Measurements from ENCODE around the gene MFSD11. TPM values are rescaled to one million over a fixed set of nuclear protein-coding genes. Genes with fewer than 3 reads are reported as not detected.
"Not testable (repeated sequence)": the region's sequence is repeated elsewhere in the genome, so short reads cannot be mapped to it uniquely, and the experiment has no call there.

MFSD11 gene
- total and polyA plus RNA-seq, 2 donors from 2014 or later: 12.5 to 22.6 TPM

DNA sequence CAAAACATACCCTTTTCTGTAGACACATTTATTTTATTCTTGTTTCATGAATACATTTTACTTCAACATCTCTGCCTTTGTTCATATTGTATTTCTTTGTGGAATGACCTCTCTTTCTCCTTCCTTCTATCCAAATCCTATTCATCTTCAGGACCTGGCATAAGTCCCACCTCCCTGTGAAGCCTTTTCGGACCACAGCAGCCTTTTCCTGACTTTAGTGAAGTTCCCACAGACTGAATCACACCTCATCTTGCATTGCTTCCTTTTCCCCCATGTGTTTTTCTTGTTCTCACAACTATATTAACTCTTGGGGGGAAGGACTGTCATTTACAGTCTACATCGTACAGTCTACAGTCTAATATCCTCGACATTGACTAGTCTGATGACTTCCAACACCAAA, 58.2 kb downstream of the MFSD11 start:
- Histone ChIP-seq H3K27ac (ENCODE audit: low read depth in 2 of 2, low read length in 2 of 2) (no peak overlapping the region), H3K4me1 (ENCODE audit: control insufficient read depth in 2 of 3, insufficient read depth in 2 of 3, low read depth in 1 of 3, low read length in 3 of 3) (no peaks in the 10 kb centered on the region), H3K36me3 (ENCODE audit: control insufficient read depth in 2 of 3, insufficient read depth in 3 of 3, low read length in 3 of 3) (no peaks in the 10 kb centered on the region), H3K4me3 (ENCODE audit: low read length in 3 of 3) (no peak overlapping the region), H3K9me3 (ENCODE audit: control insufficient read depth in 2 of 3, insufficient read depth in 1 of 3, low read length in 3 of 3) (no peaks in the 10 kb centered on the region), H3K27me3 (ENCODE audit: control insufficient read depth, insufficient read depth, low read length) (no peaks in the 10 kb centered on the region), H3K9ac (ENCODE audit: low read length in 3 of 3) (no peak overlapping the region)
- intact Hi-C loops (cut with DNase I): no loop called here
- FAIRE-seq: no peak
- TF ChIP-seq, protein P1, sequence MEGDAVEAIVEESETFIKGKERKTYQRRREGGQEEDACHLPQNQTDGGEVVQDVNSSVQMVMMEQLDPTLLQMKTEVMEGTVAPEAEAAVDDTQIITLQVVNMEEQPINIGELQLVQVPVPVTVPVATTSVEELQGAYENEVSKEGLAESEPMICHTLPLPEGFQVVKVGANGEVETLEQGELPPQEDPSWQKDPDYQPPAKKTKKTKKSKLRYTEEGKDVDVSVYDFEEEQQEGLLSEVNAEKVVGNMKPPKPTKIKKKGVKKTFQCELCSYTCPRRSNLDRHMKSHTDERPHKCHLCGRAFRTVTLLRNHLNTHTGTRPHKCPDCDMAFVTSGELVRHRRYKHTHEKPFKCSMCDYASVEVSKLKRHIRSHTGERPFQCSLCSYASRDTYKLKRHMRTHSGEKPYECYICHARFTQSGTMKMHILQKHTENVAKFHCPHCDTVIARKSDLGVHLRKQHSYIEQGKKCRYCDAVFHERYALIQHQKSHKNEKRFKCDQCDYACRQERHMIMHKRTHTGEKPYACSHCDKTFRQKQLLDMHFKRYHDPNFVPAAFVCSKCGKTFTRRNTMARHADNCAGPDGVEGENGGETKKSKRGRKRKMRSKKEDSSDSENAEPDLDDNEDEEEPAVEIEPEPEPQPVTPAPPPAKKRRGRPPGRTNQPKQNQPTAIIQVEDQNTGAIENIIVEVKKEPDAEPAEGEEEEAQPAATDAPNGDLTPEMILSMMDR (IDR thresholded peaks at IDR 0.05; ENCODE audit: borderline replicate concordance, extremely low read depth, insufficient read depth): no peak
- DNase-seq: no peak

DNA sequence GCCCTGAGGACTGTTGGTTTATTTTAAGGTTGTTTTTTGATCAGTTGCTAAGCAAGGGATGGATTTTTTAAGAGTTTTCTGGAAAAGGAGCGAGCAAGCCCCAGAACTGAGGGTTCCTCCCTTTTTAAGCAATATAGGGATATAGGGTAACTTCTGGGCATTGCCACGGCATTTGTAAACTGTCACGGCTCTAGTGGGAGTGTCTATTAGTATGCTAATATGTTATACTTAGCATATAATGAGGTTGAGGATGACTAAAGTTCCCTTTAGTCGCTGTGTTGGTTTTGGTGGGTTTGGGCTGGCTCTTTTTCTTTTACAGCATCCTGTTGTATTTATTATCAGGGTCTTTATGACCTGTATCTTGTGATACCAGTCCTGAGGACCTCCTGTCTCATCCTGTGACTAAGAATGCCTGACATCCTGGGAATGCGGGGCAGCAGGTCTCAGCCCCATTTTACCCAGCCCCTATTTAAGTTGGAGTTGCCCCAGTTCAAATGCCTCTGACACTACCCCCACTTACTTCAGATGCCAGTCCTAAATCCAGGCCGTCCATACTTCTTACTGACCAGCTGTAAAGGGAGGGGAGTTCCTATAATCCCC, 59.4 kb downstream of the MFSD11 start:
- Histone ChIP-seq H3K4me3 (ENCODE audit: low read length in 3 of 3) (no peak overlapping the region), H3K4me1 (ENCODE audit: control insufficient read depth in 2 of 3, insufficient read depth in 2 of 3, low read depth in 1 of 3, low read length in 3 of 3) (no peaks in the 10 kb centered on the region), H3K27ac (ENCODE audit: low read depth in 2 of 2, low read length in 2 of 2) (no peak overlapping the region), H3K9ac (ENCODE audit: low read length in 3 of 3) (no peak overlapping the region), H3K27me3 (ENCODE audit: control insufficient read depth, insufficient read depth, low read length) (no peaks in the 10 kb centered on the region), H3K9me3 (ENCODE audit: control insufficient read depth in 2 of 3, insufficient read depth in 1 of 3, low read length in 3 of 3) (no peaks in the 10 kb centered on the region), H3K36me3 (ENCODE audit: control insufficient read depth in 2 of 3, insufficient read depth in 3 of 3, low read length in 3 of 3) (no peaks in the 10 kb centered on the region)
- TF ChIP-seq, protein P1 (IDR thresholded peaks at IDR 0.05; ENCODE audit: borderline replicate concordance, extremely low read depth, insufficient read depth): no peak
- DNase-seq (no peak), FAIRE-seq (no peak)
- intact Hi-C loops (cut with DNase I): no loop called here

DNA sequence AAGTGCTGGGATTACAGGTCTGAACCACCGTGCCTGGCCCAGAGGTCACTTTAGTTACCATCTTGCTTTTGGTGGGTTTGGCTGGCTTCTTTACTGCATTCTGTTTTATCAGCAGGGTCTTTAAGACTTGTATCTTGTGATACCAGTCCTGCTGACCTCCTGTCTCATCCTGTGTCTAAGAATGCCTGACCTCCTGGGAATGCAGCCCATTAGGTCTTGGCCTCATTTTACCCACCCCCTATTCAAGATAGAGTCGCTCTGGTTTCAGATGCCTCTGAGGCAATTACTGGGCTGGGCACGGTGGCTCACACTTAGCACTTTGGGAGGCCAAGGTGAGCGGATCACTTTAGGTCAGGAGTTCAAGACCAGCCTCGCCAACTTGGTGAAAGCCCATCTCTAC, 63.8 kb downstream of the MFSD11 start:
- Histone ChIP-seq H3K4me3 (ENCODE audit: low read length in 3 of 3) (no peak overlapping the region), H3K9ac (ENCODE audit: low read length in 3 of 3) (no peak overlapping the region), H3K9me3 (ENCODE audit: control insufficient read depth in 2 of 3, insufficient read depth in 1 of 3, low read length in 3 of 3) (no peaks in the 10 kb centered on the region), H3K36me3 (ENCODE audit: control insufficient read depth in 2 of 3, insufficient read depth in 3 of 3, low read length in 3 of 3) (no peaks in the 10 kb centered on the region), H3K27ac (ENCODE audit: low read depth in 2 of 2, low read length in 2 of 2) (no peak overlapping the region), H3K4me1 (ENCODE audit: control insufficient read depth in 2 of 3, insufficient read depth in 2 of 3, low read depth in 1 of 3, low read length in 3 of 3) (no peaks in the 10 kb centered on the region), H3K27me3 (ENCODE audit: control insufficient read depth, insufficient read depth, low read length) (no peaks in the 10 kb centered on the region)
- no peak for FAIRE-seq
- intact Hi-C loops (cut with DNase I): no loop called here
- no peak for DNase-seq
- TF ChIP-seq, protein P1 (IDR thresholded peaks at IDR 0.05; ENCODE audit: borderline replicate concordance, extremely low read depth, insufficient read depth): no peak

DNA sequence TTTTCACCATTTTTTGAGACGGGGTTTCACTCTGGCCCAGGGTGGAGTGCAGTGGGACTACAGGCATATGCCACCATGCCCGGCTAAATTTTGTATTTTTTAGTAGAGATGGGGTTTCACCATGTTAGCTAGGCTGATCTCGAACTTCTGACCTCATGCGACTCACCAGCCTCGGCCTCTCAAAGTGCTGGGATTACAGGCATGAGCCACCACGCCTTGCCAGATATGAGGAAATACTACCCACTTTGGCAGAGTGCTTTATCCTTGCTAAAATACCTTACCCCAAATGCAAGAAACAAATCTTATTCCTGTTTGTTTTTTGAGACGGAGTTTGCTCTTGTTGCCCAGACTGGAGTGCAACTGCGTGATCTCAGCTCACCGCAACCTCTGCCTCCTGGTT, 67.4 kb downstream of the MFSD11 start:
- no peak overlapping the region for H3K27ac ChIP-seq (ENCODE audit: low read depth in 2 of 2, low read length in 2 of 2)
- no peaks in the 10 kb centered on the region for H3K9me3 ChIP-seq (ENCODE audit: control insufficient read depth in 2 of 3, insufficient read depth in 1 of 3, low read length in 3 of 3)
- TF ChIP-seq, protein P1 (IDR thresholded peaks at IDR 0.05; ENCODE audit: borderline replicate concordance, extremely low read depth, insufficient read depth): no peak
- FAIRE-seq: no peak
- H3K9ac ChIP-seq (ENCODE audit: low read length in 3 of 3): no peak overlapping the region
- no peaks in the 10 kb centered on the region for H3K36me3 ChIP-seq (ENCODE audit: control insufficient read depth in 2 of 3, insufficient read depth in 3 of 3, low read length in 3 of 3)
- H3K4me1 ChIP-seq (ENCODE audit: control insufficient read depth in 2 of 3, insufficient read depth in 2 of 3, low read depth in 1 of 3, low read length in 3 of 3): no peaks in the 10 kb centered on the region
- no peaks in the 10 kb centered on the region for H3K27me3 ChIP-seq (ENCODE audit: control insufficient read depth, insufficient read depth, low read length)
- intact Hi-C loops (cut with DNase I): no loop called here
- no peak overlapping the region for H3K4me3 ChIP-seq (ENCODE audit: low read length in 3 of 3)
- DNase-seq: no peak

DNA sequence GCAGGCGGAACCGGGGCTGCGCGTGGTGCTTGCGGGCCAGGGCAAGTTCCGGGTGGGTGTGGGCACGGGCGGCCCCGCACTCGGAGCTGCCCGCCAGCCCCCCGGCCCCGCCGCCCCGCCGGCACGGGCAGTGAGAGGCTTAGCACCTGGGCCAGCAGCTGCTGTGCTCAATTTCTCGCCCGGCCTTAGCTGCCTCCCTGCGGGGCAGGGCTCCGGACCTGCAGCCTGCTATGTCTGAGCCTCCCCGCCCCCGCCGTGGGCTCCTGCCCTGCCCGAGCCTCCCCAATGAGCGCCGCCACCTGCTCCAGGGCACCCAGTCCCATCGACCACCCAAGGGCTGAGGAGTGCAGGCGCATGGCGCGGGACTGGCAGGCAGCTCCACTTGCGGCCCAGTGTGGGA, 68.2 kb downstream of the MFSD11 start:
- H3K36me3 ChIP-seq (ENCODE audit: control insufficient read depth in 2 of 3, insufficient read depth in 3 of 3, low read length in 3 of 3); H3K4me3 ChIP-seq (ENCODE audit: low read length in 3 of 3); H3K27me3 ChIP-seq (ENCODE audit: control insufficient read depth, insufficient read depth, low read length); H3K27ac ChIP-seq (ENCODE audit: low read depth in 2 of 2, low read length in 2 of 2); H3K9me3 ChIP-seq (ENCODE audit: control insufficient read depth in 2 of 3, insufficient read depth in 1 of 3, low read length in 3 of 3); FAIRE-seq; intact Hi-C loops (cut with DNase I); DNase-seq; H3K9ac ChIP-seq (ENCODE audit: low read length in 3 of 3); H3K4me1 ChIP-seq (ENCODE audit: control insufficient read depth in 2 of 3, insufficient read depth in 2 of 3, low read depth in 1 of 3, low read length in 3 of 3): not testable (repeated sequence)
